ENCODE data around the gene FOXP3. TPM values are rescaled to one million over a fixed set of nuclear protein-coding genes. Genes with fewer than 3 reads are reported as not detected.

The FOXP3 gene
- total and polyA plus RNA-seq, 8 donors: 0.29 to 1.0 (median 0.50) TPM

DNA sequence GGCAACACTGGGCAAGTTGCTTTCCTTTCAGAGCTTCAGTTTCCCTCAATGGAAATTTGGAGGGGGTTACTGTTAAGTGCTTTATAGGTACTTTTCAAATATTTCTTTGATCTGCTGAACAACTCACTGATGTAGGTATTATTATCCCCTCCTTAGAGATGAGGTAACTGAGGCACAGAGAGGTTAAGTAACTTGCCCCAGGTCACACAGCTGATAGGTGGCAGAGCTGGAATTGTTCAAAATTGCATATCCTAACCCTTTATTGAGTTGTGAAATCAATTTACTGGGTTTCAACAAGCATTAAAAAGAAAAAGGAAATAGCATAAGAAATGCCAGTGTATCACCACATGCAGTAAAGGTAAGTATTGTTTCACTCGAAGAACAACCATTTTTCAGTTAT is 11.7 kb upstream of the FOXP3 start:
- no peaks in the 10 kb centered on the region for H3K27me3 ChIP-seq
- DNase-seq: no peak
- peaks cover 4 to 21% of the 10 kb centered on the region in 2 donors for H3K4me1 ChIP-seq
- H3K9me3 ChIP-seq: no peaks in the 10 kb centered on the region
- ATAC-seq: no peak
- no peak overlapping the region for H3K4me3 ChIP-seq
- TF ChIP-seq, protein P1, sequence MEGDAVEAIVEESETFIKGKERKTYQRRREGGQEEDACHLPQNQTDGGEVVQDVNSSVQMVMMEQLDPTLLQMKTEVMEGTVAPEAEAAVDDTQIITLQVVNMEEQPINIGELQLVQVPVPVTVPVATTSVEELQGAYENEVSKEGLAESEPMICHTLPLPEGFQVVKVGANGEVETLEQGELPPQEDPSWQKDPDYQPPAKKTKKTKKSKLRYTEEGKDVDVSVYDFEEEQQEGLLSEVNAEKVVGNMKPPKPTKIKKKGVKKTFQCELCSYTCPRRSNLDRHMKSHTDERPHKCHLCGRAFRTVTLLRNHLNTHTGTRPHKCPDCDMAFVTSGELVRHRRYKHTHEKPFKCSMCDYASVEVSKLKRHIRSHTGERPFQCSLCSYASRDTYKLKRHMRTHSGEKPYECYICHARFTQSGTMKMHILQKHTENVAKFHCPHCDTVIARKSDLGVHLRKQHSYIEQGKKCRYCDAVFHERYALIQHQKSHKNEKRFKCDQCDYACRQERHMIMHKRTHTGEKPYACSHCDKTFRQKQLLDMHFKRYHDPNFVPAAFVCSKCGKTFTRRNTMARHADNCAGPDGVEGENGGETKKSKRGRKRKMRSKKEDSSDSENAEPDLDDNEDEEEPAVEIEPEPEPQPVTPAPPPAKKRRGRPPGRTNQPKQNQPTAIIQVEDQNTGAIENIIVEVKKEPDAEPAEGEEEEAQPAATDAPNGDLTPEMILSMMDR (IDR thresholded peaks at IDR 0.05): no peak
- H3K36me3 ChIP-seq: no peaks in the 10 kb centered on the region
- intact Hi-C loops (cut with DNase I): no loop called here
- H3K27ac ChIP-seq: no peak overlapping the region

DNA sequence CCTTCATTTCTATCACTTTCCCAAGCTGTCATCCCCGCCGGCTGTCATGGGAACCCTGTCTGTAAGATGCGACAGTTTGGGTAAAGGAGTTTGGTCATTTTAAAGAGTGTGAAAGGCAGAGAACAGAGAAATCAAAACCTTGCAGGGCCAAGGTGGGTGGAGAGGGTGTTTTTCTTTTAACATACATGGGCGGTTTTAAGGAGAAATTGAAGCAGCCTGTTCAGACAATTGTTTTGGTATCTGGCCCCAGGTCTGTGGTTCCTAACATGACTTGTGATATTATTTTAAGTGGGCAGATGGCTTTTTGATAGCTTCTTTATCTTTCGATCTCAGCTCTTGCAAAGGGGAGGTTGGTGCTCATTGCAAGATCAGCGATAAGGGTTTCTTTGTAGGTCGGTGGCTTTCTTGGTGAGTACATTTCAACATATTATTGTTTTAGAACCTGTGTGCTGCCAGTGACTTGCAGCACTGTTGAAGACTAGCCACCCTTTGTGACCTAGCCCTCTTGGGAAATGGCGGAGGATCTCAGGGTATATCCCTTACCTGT is 8.7 kb upstream of the FOXP3 start:
- H3K4me1 ChIP-seq: peaks cover 7 to 29% of the 10 kb centered on the region in 2 donors
- DNase-seq (no peak), ATAC-seq (no peak)
- TF ChIP-seq, protein P1 (IDR thresholded peaks at IDR 0.05): no peak
- no peaks in the 10 kb centered on the region for H3K27me3 ChIP-seq
- H3K4me3 ChIP-seq: no peak overlapping the region
- H3K36me3 ChIP-seq: no peaks in the 10 kb centered on the region
- intact Hi-C loops (cut with DNase I): no loop called here
- no peak overlapping the region for H3K27ac ChIP-seq
- H3K9me3 ChIP-seq: no peaks in the 10 kb centered on the region

DNA sequence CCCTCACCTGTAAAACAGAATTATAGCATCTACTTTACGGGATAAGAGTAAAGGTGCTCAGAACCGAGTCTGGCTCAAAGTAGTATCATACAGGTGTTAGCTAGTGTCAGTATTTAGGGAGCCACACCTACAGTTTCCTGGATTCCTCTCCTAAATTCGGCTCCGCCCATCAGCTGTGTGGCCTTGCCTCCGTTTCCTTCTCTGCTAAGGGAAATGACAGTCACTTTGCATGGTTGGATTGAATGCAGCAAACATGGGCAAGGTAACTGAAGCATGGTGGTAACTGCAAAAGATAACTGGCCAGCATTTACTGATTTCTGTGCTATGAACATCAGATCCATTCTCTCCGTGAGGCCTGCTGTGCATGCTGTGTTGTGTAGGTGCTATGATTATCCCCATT is 7.9 kb upstream of the FOXP3 start:
- Histone ChIP-seq H3K27me3 (no peaks in the 10 kb centered on the region), H3K36me3 (no peaks in the 10 kb centered on the region), H3K27ac (no peak overlapping the region), H3K4me1 (peaks cover 7 to 29% of the 10 kb centered on the region in 2 donors), H3K9me3 (no peaks in the 10 kb centered on the region), H3K4me3 (no peak overlapping the region)
- intact Hi-C loops (cut with DNase I): no loop called here
- DNase-seq (no peak), ATAC-seq (no peak)
- TF ChIP-seq, protein P1 (IDR thresholded peaks at IDR 0.05): no peak

DNA sequence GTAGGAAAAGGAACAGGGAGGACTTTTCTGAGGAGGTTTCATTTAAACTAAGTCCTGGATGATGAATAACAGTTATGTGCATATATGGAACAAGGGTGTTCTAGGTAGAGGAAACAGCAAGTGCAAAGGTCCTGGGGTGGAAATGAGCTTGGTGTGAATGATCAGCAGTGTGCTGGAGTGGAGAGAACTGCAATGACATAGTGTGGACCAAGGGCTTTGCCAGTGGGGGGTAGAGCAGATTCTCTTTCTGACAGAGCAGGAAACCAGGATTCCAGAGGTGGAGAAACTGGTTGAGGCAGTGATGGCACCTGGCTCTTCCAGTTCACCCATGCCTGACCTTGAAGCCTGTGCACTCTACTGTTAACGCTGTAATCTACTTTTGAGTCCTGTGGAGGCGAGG is 6.8 kb upstream of the FOXP3 start:
- ATAC-seq: no peak
- Histone ChIP-seq H3K36me3 (no peaks in the 10 kb centered on the region), H3K27me3 (no peaks in the 10 kb centered on the region), H3K4me3 (no peak overlapping the region), H3K4me1 (peaks cover 7 to 29% of the 10 kb centered on the region in 2 donors), H3K9me3 (no peaks in the 10 kb centered on the region), H3K27ac (no peak overlapping the region)
- TF ChIP-seq, protein P1 (IDR thresholded peaks at IDR 0.05): no peak
- DNase-seq: no peak
- intact Hi-C loops (cut with DNase I): no loop called here

DNA sequence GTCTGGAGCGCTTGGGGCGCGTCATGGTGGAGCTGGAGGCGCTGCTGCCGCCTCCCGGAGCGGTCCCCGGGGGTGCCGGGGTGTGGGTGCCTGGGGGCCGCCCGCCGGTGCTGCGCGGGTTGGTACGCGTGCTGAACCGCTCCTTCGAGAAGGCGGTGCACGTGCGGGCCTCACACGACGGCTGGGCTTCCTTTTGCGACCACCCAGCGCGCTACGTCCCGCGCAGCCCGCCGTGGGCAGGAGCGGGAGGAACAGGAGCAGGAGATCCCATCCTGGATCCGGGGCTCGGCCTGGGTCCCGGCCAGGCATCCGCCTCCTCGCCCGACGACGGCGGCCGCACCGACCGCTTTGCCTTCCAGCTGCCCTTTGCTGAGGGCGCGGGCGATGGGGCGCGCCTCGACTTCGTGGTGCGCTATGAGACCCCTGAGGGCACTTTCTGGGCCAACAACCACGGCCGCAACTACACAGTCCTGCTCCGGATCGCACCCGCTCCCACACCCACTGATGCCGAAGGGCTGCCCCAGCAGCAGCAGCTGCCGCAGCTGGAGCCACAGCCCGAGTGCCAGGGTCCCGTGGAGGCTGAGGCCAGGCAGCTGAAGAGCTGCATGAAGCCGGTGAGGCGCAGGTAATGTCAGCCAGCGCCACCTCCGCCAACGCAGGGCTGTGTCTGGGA is 5.9 kb upstream of the FOXP3 start:
- Histone ChIP-seq H3K4me1 (peaks cover 7 to 29% of the 10 kb centered on the region in 2 donors), H3K9me3 (no peaks in the 10 kb centered on the region), H3K27ac (peak overlapping the region; percentile 85 to 92), H3K27me3 (no peaks in the 10 kb centered on the region), H3K4me3 (peak overlapping the region; percentile 45 to 67), H3K36me3 (no peaks in the 10 kb centered on the region)
- TF ChIP-seq, protein P1 (IDR thresholded peaks at IDR 0.05): no peak
- DNase-seq: peak in 1 of 4 donors; percentile 77
- no peak for ATAC-seq
- intact Hi-C loops (cut with DNase I): no loop called here

Measured in left lung (tissue), 10 donors.